Thoracic aorta (tissue), 2 donors: ENCODE data around the gene TTBK2. TPM values are rescaled to one million over a fixed set of nuclear protein-coding genes. Genes with fewer than 3 reads are reported as not detected.

Experiments used
- ATAC-seq: fragments of 150-250 bp; one replicate; pipeline ENCODE4 v1.8.0; 2017; ENCODE audit warnings: low read depth; ENCODE audit not compliant: insufficient number of reproducible peaks, low FRiP score
- DNase-seq: peaks from one replicate; pipeline ENCODE4 v3.0.0-alpha.2; 2020; ENCODE audit warnings: low spot score
- H3K27ac ChIP-seq, 2 donors: fragments of 200-600 bp; sonication (generic); 1 replicate in 1 of 2; 2 replicates in 1 of 2; pipeline ENCODE4 v1.5.1; 2016; ENCODE audit warnings: mild to moderate bottlenecking in 2 of 2, moderate library complexity in 2 of 2
- H3K27me3 ChIP-seq: fragments of 200-600 bp; sonication (generic); replicated peaks from 2 replicates; pipeline ENCODE4 v1.6.0; 2016; ENCODE audit warnings: mild to moderate bottlenecking; ENCODE audit not compliant: insufficient read depth
- H3K36me3 ChIP-seq: fragments of 200-600 bp; sonication (generic); one replicate; pipeline ENCODE4 v1.5.1; 2016
- H3K4me1 ChIP-seq, 2 donors: fragments of 200-600 bp; sonication (generic); 1 replicate in 1 of 2; 2 replicates in 1 of 2; pipeline versions ENCODE4 v1.5.1 to v1.6.0; 2016; ENCODE audit warnings: low read depth in 2 of 2, mild to moderate bottlenecking in 1 of 2; ENCODE audit not compliant: control insufficient read depth in 1 of 2
- H3K4me3 ChIP-seq: fragments of 200-600 bp; sonication (generic); 2 replicates; pipeline ENCODE4 v1.5.1; 2016; ENCODE audit warnings: mild to moderate bottlenecking
- H3K9me3 ChIP-seq: fragments of 200-600 bp; sonication (generic); 2 replicates; pipeline ENCODE4 v1.5.1; 2016
- CTCF ChIP-seq: fragments of 200-600 bp; sonication (generic); IDR thresholded peaks from one replicate; pipeline ENCODE4 v1.5.1; 2019; ENCODE audit warnings: antibody characterized with exemption
- total RNA-seq, 2 donors: library from RNA; depleted of rRNA; stranded (reverse); fragments of >200 nt; gene quantifications; one replicate each; pipeline versions ENCODE4 v1.1.0 to v1.2.3, GENCODE V29; 2016

TTBK2 gene
- total RNA-seq, 2 donors from 2014 or later: 22.3 to 52.4 TPM

GRCh38 chr15:42798802-42799201 is 121.8 kb downstream of the TTBK2 start:
- Histone ChIP-seq H3K27ac (no peak overlapping the region), H3K4me3 (no peak overlapping the region), H3K27me3 (no peaks in the 10 kb centered on the region), H3K4me1 (peaks cover 3 to 6% of the 10 kb centered on the region in 2 donors), H3K36me3 (peaks cover 10% of the 10 kb centered on the region), H3K9me3 (no peaks in the 10 kb centered on the region)
- DNase-seq (no peak), ATAC-seq (no peak)
- TF ChIP-seq CTCF: no peak

GRCh38 chr15:42796955-42797782 is 123.4 kb downstream of the TTBK2 start:
- Histone ChIP-seq H3K36me3 (peaks cover 9% of the 10 kb centered on the region), H3K4me3 (no peak overlapping the region), H3K27ac (no peak overlapping the region), H3K27me3 (no peaks in the 10 kb centered on the region), H3K9me3 (no peaks in the 10 kb centered on the region), H3K4me1 (peaks cover 3 to 6% of the 10 kb centered on the region in 2 donors)
- DNase-seq: no peak
- no peak for TF ChIP-seq CTCF
- ATAC-seq: no peak

GRCh38 chr15:42788725-42789124 is 131.9 kb downstream of the TTBK2 start:
- TF ChIP-seq CTCF: no peak
- Histone ChIP-seq H3K4me1 (no peaks in the 10 kb centered on the region), H3K9me3 (no peaks in the 10 kb centered on the region), H3K27me3 (no peaks in the 10 kb centered on the region), H3K4me3 (no peak overlapping the region), H3K36me3 (peaks cover 11% of the 10 kb centered on the region), H3K27ac (no peak overlapping the region)
- DNase-seq (no peak), ATAC-seq (no peak)

- peaks cover 7% of the 10 kb centered on the region for H3K36me3 ChIP-seq
- no peak for TF ChIP-seq CTCF
- DNase-seq: no peak
- no peak overlapping the region for H3K27ac ChIP-seq
- no peak for ATAC-seq
- H3K27me3 ChIP-seq: no peaks in the 10 kb centered on the region
- no peaks in the 10 kb centered on the region for H3K4me1 ChIP-seq
- H3K9me3 ChIP-seq: no peaks in the 10 kb centered on the region
- H3K4me3 ChIP-seq: no peak overlapping the region
These were observed 133.6 kb downstream of the TTBK2 start for GRCh38 chr15:42786978-42787377.

- TF ChIP-seq CTCF: no peak
- Histone ChIP-seq H3K4me3 (no peak overlapping the region), H3K9me3 (no peaks in the 10 kb centered on the region), H3K36me3 (peaks cover 3% of the 10 kb centered on the region), H3K27me3 (no peaks in the 10 kb centered on the region), H3K4me1 (peaks cover 0 to 5% of the 10 kb centered on the region in 2 donors), H3K27ac (no peak overlapping the region)
- DNase-seq: no peak
- ATAC-seq: no peak
These were observed 135.0 kb downstream of the TTBK2 start for GRCh38 chr15:42785569-42785968.
